ENCODE results near the gene PHACTR1.

DNA sequence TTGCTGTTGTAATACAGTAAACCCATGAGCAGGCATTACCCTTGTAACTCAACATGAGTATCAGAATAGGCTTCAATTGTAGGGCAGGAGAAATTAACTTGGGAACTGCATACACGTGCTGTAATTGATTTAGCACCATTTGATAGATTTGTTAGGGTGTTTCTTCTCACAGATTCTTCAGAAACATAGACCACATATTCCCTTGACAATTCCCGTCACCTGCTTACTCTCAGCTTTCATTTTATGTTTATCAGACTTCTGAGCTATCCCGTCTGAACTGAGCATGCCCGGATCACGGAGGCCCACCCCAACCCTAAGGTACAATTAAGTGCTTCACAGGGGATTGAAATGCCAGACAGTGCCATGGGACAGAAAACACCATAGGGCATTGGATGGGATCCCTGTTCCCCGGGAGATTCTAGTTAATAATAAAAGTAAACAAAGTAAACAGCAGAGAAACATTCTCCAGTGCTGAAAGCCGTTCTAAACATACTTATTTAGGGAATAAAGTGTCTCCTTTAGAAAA lies 179.7 kb downstream of the PHACTR1 start:
- TF ChIP-seq, protein P1, sequence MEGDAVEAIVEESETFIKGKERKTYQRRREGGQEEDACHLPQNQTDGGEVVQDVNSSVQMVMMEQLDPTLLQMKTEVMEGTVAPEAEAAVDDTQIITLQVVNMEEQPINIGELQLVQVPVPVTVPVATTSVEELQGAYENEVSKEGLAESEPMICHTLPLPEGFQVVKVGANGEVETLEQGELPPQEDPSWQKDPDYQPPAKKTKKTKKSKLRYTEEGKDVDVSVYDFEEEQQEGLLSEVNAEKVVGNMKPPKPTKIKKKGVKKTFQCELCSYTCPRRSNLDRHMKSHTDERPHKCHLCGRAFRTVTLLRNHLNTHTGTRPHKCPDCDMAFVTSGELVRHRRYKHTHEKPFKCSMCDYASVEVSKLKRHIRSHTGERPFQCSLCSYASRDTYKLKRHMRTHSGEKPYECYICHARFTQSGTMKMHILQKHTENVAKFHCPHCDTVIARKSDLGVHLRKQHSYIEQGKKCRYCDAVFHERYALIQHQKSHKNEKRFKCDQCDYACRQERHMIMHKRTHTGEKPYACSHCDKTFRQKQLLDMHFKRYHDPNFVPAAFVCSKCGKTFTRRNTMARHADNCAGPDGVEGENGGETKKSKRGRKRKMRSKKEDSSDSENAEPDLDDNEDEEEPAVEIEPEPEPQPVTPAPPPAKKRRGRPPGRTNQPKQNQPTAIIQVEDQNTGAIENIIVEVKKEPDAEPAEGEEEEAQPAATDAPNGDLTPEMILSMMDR (IDR thresholded peaks at IDR 0.05): no peak
- no peak for TF ChIP-seq POLR2AphosphoS5 (IDR thresholded peaks at IDR 0.05)

Measured in stomach (tissue), 4 donors.